SJSA1 (cell line): ENCODE data around the gene POTEH. TPM values are rescaled to one million over a fixed set of nuclear protein-coding genes. Genes with fewer than 3 reads are reported as not detected.
"Not testable (repeated sequence)": the region's sequence is repeated elsewhere in the genome, so short reads cannot be mapped to it uniquely, and the experiment has no call there.

Experiments used
- DNase-seq, 2 experiments: peaks; one replicate each; pipeline ENCODE4 v3.0.0-alpha.2; 2015 to 2020; ENCODE audit warnings: low spot score in 2 of 2, low read depth in 1 of 2
- H3K27ac ChIP-seq: fragments of 250-450 bp; sonication (Bioruptor Pico); 2 replicates; pipeline ENCODE4 v1.5.1; 2020; ENCODE audit warnings: mild to moderate bottlenecking, moderate library complexity
- H3K27me3 ChIP-seq: fragments of 250-450 bp; sonication (Bioruptor Pico); replicated peaks from 2 replicates; pipeline ENCODE4 v1.5.1; 2020; ENCODE audit warnings: mild to moderate bottlenecking, moderate library complexity
- H3K36me3 ChIP-seq: fragments of 250-450 bp; sonication (Bioruptor Pico); 2 replicates; pipeline ENCODE4 v1.5.1; 2020; ENCODE audit warnings: mild to moderate bottlenecking
- H3K4me1 ChIP-seq: fragments of 250-450 bp; sonication (Bioruptor Pico); replicated peaks from 2 replicates; pipeline ENCODE4 v1.6.1; 2021; ENCODE audit warnings: mild to moderate bottlenecking
- H3K4me3 ChIP-seq: fragments of 250-450 bp; sonication (Bioruptor Pico); 2 replicates; pipeline ENCODE4 v1.5.1; 2020; ENCODE audit warnings: mild to moderate bottlenecking
- H3K9me3 ChIP-seq: fragments of 250-450 bp; sonication (Bioruptor Pico); replicated peaks from 2 replicates; pipeline ENCODE4 v1.5.1; 2020; ENCODE audit warnings: mild to moderate bottlenecking
- total RNA-seq: library from RNA; depleted of rRNA; stranded (reverse); fragments of >200 nt; shearing (Covaris generic); gene quantifications from 2 replicates; pipeline ENCODE4 v1.2.3, GENCODE V29; 2014

The POTEH gene
- total RNA-seq, 1 experiment from 2014 or later, result not detected

GRCh38 chr22:15688090-15688489, 1.7 kb upstream of the POTEH start:
- H3K27me3 ChIP-seq, H3K9me3 ChIP-seq, H3K4me1 ChIP-seq, H3K27ac ChIP-seq, H3K4me3 ChIP-seq, H3K36me3 ChIP-seq, DNase-seq: not testable (repeated sequence)

GRCh38 chr22:15689012-15689748, 646 bp upstream of the POTEH start:
- peak in 1 of 2 experiments; percentile 36 for DNase-seq
- not testable (repeated sequence) for H3K4me1 ChIP-seq, H3K27ac ChIP-seq, H3K27me3 ChIP-seq, H3K4me3 ChIP-seq, H3K36me3 ChIP-seq, H3K9me3 ChIP-seq

DNA sequence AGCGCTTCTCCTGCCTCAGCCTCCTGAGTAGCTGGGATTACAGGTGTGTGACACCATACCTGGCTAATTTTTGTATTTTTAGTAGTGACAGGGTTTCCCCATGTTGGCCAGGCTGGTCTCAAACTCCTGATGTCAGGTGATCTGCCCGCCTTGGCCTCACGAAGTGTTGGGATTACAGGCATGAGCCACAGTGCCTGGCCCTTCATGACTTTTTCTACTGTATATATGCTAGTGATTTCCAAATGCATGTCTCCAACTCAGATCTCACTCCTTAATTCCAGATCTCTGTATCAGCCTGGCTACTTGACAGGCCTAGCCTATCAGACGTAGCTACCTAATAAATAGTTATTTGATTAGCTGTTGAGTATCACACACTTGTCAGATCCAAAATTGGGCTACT, 23.8 kb downstream of the POTEH start:
- H3K27me3 ChIP-seq, H3K4me1 ChIP-seq, H3K36me3 ChIP-seq, H3K4me3 ChIP-seq, H3K27ac ChIP-seq, H3K9me3 ChIP-seq: not testable (repeated sequence)
- DNase-seq, result peak in 1 of 2 experiments; percentile 27

DNA sequence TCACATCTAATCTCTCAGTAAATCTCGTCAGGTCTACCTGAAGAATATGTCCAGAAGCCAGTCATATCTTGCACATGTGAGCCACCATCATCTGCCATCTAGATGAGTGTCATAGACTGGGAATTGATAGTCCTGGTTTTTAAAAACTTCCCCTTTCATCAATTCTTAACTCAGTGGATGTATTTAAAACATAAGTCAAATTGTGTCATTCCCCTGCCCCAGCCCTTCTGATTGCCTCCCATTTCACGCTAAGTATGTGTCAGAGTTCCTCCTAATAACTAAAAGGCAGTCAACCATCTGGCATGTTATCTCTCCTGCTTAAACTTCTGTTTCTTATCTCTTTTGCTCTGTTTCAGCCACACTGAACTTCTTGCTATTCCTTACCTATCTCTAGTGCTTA, 24.3 kb downstream of the POTEH start:
- not testable (repeated sequence) for DNase-seq, H3K9me3 ChIP-seq, H3K27ac ChIP-seq, H3K4me1 ChIP-seq, H3K27me3 ChIP-seq, H3K36me3 ChIP-seq, H3K4me3 ChIP-seq

- H3K27me3 ChIP-seq, H3K9me3 ChIP-seq, DNase-seq, H3K27ac ChIP-seq, H3K4me1 ChIP-seq, H3K36me3 ChIP-seq, H3K4me3 ChIP-seq: not testable (repeated sequence)
Observed at GRCh38 chr22:15721884-15722283, 32.1 kb downstream of the POTEH start.

DNA sequence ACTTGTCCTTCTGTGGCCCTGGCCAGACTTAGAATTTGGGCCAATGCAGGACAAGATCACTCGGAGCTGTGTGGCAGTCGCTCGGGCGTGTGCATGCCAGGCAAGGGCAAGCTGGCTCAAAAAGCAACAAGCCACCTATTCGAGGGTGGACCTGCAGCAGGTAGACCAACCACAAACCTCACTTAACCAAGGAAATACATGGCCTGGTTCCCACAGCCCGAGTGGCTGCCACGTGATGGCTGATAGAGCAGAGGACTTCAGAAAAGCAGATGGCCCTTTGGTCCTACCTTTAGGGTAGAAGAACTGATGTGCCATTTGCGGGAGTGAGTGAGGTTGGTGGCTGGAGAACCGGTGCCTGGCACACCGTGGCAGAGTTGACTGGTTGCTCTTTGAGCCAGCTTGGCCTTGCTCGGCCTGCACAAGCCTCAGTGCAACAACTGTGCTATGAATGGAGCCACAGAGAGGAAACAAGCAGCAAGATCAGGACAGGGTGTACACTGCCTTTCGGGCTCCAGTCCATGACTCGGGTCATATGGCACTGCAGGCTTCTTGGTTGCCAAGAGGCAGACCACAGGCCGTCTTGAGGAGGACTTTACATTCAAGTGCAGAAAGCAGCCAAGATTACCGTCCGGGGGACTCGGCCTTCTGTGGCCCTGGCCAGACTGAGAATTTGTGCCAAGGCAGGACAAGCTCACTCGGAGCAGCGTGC, 39.5 kb downstream of the POTEH start:
- DNase-seq, H3K36me3 ChIP-seq, H3K27ac ChIP-seq, H3K4me1 ChIP-seq, H3K9me3 ChIP-seq, H3K27me3 ChIP-seq, H3K4me3 ChIP-seq: not testable (repeated sequence)

DNA sequence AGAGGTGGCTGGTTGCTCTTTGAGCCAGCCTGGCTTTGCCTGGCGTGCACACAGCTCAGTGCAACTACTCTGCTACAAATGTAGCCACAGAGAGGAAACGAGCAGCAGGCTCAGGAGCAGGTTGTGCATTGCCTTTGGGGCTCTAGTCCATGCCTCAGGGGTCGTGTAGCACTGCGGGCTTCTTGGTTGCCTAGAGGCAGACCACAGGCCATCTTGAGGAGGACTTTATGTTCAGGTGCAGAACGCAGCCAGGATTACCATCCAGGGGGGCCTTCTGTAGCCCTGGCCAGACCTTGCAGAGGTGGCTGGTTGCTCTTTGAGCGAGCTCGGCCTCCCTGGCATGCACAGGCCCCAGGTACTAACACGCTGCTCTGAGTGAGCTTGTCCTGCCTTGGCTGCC, 41.2 kb downstream of the POTEH start:
- H3K4me1 ChIP-seq, H3K27ac ChIP-seq, H3K27me3 ChIP-seq, DNase-seq, H3K36me3 ChIP-seq, H3K4me3 ChIP-seq, H3K9me3 ChIP-seq: not testable (repeated sequence)

DNA sequence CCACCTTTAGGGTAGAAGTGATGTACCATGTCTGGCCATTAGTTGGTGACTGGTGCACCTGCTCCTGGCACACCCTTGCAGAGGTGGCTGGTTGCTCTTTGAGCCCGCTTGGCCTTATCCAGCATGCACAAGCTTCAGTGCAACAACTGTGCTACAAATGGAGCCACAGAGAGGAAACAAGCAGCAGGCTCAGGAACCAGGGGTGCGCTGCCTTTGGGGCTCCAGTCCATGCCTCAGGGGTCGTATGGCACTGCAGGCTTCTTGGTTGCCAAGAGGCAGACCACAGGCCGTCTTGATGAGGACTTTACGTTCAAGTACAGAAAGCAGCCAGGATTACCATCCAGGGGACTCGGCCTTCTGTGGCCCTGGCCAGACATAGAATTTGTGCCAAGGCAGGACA, 44.6 kb downstream of the POTEH start:
- H3K9me3 ChIP-seq, H3K27ac ChIP-seq, H3K36me3 ChIP-seq, DNase-seq, H3K4me3 ChIP-seq, H3K27me3 ChIP-seq, H3K4me1 ChIP-seq: not testable (repeated sequence)

- H3K36me3 ChIP-seq, H3K27me3 ChIP-seq, H3K4me1 ChIP-seq, H3K4me3 ChIP-seq, H3K27ac ChIP-seq, DNase-seq, H3K9me3 ChIP-seq: not testable (repeated sequence)
Observed at GRCh38 chr22:15738157-15738908, 48.5 kb downstream of the POTEH start.

DNA sequence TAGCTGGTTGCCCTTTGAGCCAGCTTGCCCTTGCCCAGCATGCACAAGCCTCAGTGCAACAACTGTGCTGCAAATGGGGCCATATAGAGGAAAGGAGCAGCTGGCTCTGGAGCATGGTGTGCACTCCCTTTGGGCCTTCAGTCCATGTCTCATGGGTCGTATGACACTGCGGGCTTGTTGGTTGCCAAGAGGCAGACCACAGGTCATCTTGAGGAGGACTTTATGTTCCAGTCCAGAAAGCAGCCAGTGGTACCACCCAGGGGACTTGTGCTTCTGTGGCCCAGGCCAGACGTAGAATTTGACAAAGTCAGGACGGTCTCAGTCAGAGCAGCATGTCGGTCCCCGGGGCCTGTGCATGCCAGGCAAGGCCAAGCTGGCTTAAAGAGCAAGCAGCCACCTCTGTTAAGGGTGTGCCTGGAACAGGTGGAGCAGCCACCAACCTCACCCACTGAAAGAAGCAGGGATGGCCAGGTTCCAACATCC, 49.1 kb downstream of the POTEH start:
- H3K36me3 ChIP-seq, H3K4me3 ChIP-seq, H3K27ac ChIP-seq, H3K9me3 ChIP-seq, DNase-seq, H3K27me3 ChIP-seq, H3K4me1 ChIP-seq: not testable (repeated sequence)

- DNase-seq, H3K9me3 ChIP-seq, H3K4me3 ChIP-seq, H3K27me3 ChIP-seq, H3K36me3 ChIP-seq, H3K27ac ChIP-seq, H3K4me1 ChIP-seq: not testable (repeated sequence)
Observed at GRCh38 chr22:15747636-15748323, 58.0 kb downstream of the POTEH start.

GRCh38 chr22:15749181-15749970, 59.5 kb downstream of the POTEH start:
- not testable (repeated sequence) for H3K36me3 ChIP-seq, H3K9me3 ChIP-seq, H3K4me3 ChIP-seq

DNA sequence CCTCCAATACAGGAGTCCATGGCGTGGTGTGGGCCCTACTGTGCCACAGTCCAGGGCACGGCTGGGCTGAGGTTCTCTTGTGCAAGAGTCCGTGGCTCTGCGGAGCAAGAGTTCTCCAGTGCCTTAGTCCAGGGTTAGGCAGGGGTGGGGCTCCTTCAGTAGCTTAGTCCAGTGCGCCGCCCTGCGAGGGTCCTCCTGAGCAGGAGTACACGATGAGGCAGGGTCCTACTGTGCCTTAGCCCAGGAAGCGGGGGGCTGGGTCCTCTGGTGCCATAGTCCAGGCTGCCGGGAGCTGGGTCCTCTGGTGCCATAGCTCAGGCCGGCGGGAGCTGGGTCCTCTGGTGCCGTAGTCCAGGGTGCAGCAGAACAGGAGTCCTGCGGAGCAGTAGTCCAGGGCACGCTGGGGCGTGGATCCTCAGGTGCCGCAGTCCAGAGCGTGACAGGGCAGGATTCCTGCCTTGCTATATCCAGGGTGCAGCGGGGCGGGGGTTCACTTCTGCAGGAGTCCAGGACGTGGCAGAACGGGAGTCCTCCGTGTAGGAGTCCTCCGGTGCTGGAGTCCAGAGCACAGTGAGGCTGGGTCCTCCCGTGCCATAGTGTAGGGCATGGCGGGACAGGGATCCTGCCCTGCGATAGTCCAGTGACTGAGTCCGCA, 69.7 kb downstream of the POTEH start:
- not testable (repeated sequence) for H3K4me3 ChIP-seq, DNase-seq

More at GRCh38 chr22:15749181-15749970, 59.5 kb downstream of the POTEH start:
- not testable (repeated sequence) for H3K4me1 ChIP-seq, DNase-seq, H3K27ac ChIP-seq, H3K27me3 ChIP-seq

More for the DNA sequence above, 69.7 kb downstream of the POTEH start:
- not testable (repeated sequence) for H3K27me3 ChIP-seq, H3K36me3 ChIP-seq, H3K9me3 ChIP-seq, H3K27ac ChIP-seq, H3K4me1 ChIP-seq
